HEK293 (cell line): ENCODE measurements around the gene ARHGEF37.

Experiments
- CTCF ChIA-PET: fragments of 350-600 bp; formaldehyde crosslinking; extraction: SDS; loops from one replicate; lab custom pipeline; 2021; ENCODE audit warnings: antibody characterized with exemption; lab: Yijun Ruan, JAX
- POLR2A ChIA-PET: fragments of 300-600 bp; formaldehyde crosslinking; extraction: SDS; loops from one replicate; lab custom pipeline; 2020; ENCODE audit warnings: antibody characterized with exemption, inconsistent platforms; lab: Yijun Ruan, JAX
- H3K27ac ChIP-seq: fragments of 200-500 bp; sonication (Bioruptor generic); 2 replicates; pipeline ENCODE4 v1.5.1; 2014; ENCODE audit warnings: low read depth, low read length, control low read depth, inconsistent platforms; ENCODE audit errors: extremely low read depth
- H3K36me3 ChIP-seq, 2 experiments: fragments of 200-500 bp in 1 of 2; sonication (Bioruptor generic) in 1 of 2; 1 replicate in 1 of 2; 2 replicates in 1 of 2; pipeline ENCODE4 v1.5.1; 2014 to 2017; ENCODE audit warnings: inconsistent platforms in 2 of 2, low read length in 2 of 2; ENCODE audit not compliant: control insufficient read depth in 2 of 2, insufficient read depth in 1 of 2
- H3K4me1 ChIP-seq: fragments of 200-500 bp; sonication (Bioruptor generic); 2 replicates; pipeline ENCODE4 v1.5.1; 2014; ENCODE audit warnings: mild to moderate bottlenecking, low read length, inconsistent platforms; ENCODE audit not compliant: control insufficient read depth, insufficient read depth
- H3K4me3 ChIP-seq: 2 replicates; pipeline ENCODE4 v1.5.1; 2011; ENCODE audit warnings: low read depth, mild to moderate bottlenecking, control low read depth, low read length, moderate library complexity
- H3K9me3 ChIP-seq: fragments of 200-500 bp; sonication (Bioruptor generic); 2 replicates; pipeline ENCODE4 v1.5.1; 2014; ENCODE audit warnings: low read depth, low read length, inconsistent platforms; ENCODE audit not compliant: control insufficient read depth, insufficient read depth
- OSR2 ChIP-seq: fragments of 450-650 bp; formaldehyde crosslinking; IDR thresholded peaks from 2 replicates; pipeline ENCODE4 v1.5.1; 2016; ENCODE audit warnings: missing biosample characterization, missing genetic modification characterization
- PRDM1 ChIP-seq: fragments of 450-650 bp; formaldehyde crosslinking; IDR thresholded peaks from 2 replicates; pipeline ENCODE4; 2016; ENCODE audit warnings: missing biosample characterization, missing genetic modification characterization
- SP3 ChIP-seq: fragments of 450-650 bp; formaldehyde crosslinking; IDR thresholded peaks from 2 replicates; pipeline ENCODE4 v1.5.1; 2016; ENCODE audit warnings: missing biosample characterization, missing genetic modification characterization
- ZBTB21 ChIP-seq: fragments of 450-650 bp; formaldehyde crosslinking; IDR thresholded peaks from 2 replicates; pipeline ENCODE4 v1.5.1; 2017; ENCODE audit warnings: missing biosample characterization, missing genetic modification characterization
- ZFP37 ChIP-seq: fragments of 450-650 bp; formaldehyde crosslinking; IDR thresholded peaks from 2 replicates; pipeline ENCODE4 v1.5.1; 2016; ENCODE audit warnings: missing biosample characterization, missing genetic modification characterization
- ZNF140 ChIP-seq: fragments of 450-650 bp; formaldehyde crosslinking; IDR thresholded peaks from 2 replicates; pipeline ENCODE4 v1.5.1; 2016; ENCODE audit warnings: missing biosample characterization, missing genetic modification characterization
- ZNF157 ChIP-seq: fragments of 450-650 bp; formaldehyde crosslinking; IDR thresholded peaks from 2 replicates; pipeline ENCODE4 v1.5.1; 2016; ENCODE audit warnings: missing biosample characterization, missing genetic modification characterization
- ZNF169 ChIP-seq: fragments of 450-650 bp; formaldehyde crosslinking; IDR thresholded peaks from 2 replicates; pipeline ENCODE4 v1.5.1; 2016; ENCODE audit warnings: missing biosample characterization, missing genetic modification characterization
- ZNF175 ChIP-seq: fragments of 450-650 bp; formaldehyde crosslinking; IDR thresholded peaks from 2 replicates; pipeline ENCODE4 v1.5.1; 2016; ENCODE audit warnings: missing biosample characterization, missing genetic modification characterization
- ZNF2 ChIP-seq: fragments of 450-650 bp; formaldehyde crosslinking; IDR thresholded peaks from 2 replicates; pipeline ENCODE4 v1.5.1; 2016; ENCODE audit warnings: missing biosample characterization, missing genetic modification characterization
- ZNF239 ChIP-seq: fragments of 450-650 bp; formaldehyde crosslinking; IDR thresholded peaks from 2 replicates; pipeline ENCODE4 v1.5.1; 2016; ENCODE audit warnings: missing biosample characterization, missing genetic modification characterization
- ZNF26 ChIP-seq: fragments of 450-650 bp; formaldehyde crosslinking; IDR thresholded peaks from 2 replicates; pipeline ENCODE4 v1.5.1; 2016; ENCODE audit warnings: missing biosample characterization, missing genetic modification characterization
- ZNF341 ChIP-seq: fragments of 450-650 bp; formaldehyde crosslinking; IDR thresholded peaks from 2 replicates; pipeline ENCODE4; 2016; ENCODE audit warnings: low read depth, missing biosample characterization, missing genetic modification characterization
- ZNF366 ChIP-seq: fragments of 450-650 bp; formaldehyde crosslinking; conservative IDR thresholded peaks from 2 replicates; pipeline ENCODE4 v1.5.1; 2016; ENCODE audit warnings: missing biosample characterization, missing genetic modification characterization
- ZNF394 ChIP-seq: fragments of 450-650 bp; formaldehyde crosslinking; IDR thresholded peaks from 2 replicates; pipeline ENCODE4 v1.5.1; 2016; ENCODE audit warnings: missing biosample characterization, missing genetic modification characterization, mild to moderate bottlenecking, moderate library complexity, borderline replicate concordance
- ZNF423 ChIP-seq: fragments of 450-650 bp; formaldehyde crosslinking; IDR thresholded peaks from 2 replicates; pipeline ENCODE4 v1.5.1; 2016; ENCODE audit warnings: missing biosample characterization, missing genetic modification characterization
- ZNF473 ChIP-seq: fragments of 450-650 bp; formaldehyde crosslinking; IDR thresholded peaks from 2 replicates; pipeline ENCODE4 v1.5.1; 2017; ENCODE audit warnings: missing biosample characterization, missing genetic modification characterization
- ZNF514 ChIP-seq: fragments of 450-650 bp; formaldehyde crosslinking; IDR thresholded peaks from 2 replicates; pipeline ENCODE4 v1.5.1; 2016; ENCODE audit warnings: missing biosample characterization, missing genetic modification characterization
- ZNF548 ChIP-seq: fragments of 450-650 bp; formaldehyde crosslinking; IDR thresholded peaks from 2 replicates; pipeline ENCODE4 v1.5.1; 2016; ENCODE audit warnings: missing biosample characterization, missing genetic modification characterization
- ZNF571 ChIP-seq: fragments of 450-650 bp; formaldehyde crosslinking; IDR thresholded peaks from 2 replicates; pipeline ENCODE4 v1.5.0; 2017; ENCODE audit warnings: missing biosample characterization, missing genetic modification characterization
- ZNF596 ChIP-seq: fragments of 450-650 bp; IDR thresholded peaks from 2 replicates; pipeline ENCODE4 v1.5.0; 2018; ENCODE audit warnings: missing biosample characterization, mild to moderate bottlenecking, missing genetic modification characterization, moderate library complexity
- ZNF677 ChIP-seq: fragments of 450-650 bp; IDR thresholded peaks from 2 replicates; pipeline ENCODE4 v1.5.0; 2018; ENCODE audit warnings: missing biosample characterization, mild to moderate bottlenecking, missing genetic modification characterization, moderate library complexity
- ZNF768 ChIP-seq: fragments of 450-650 bp; formaldehyde crosslinking; IDR thresholded peaks from 2 replicates; pipeline ENCODE4 v1.5.1; 2018; ENCODE audit warnings: missing biosample characterization, mild to moderate bottlenecking, missing genetic modification characterization
- ZNF791 ChIP-seq: fragments of 450-650 bp; formaldehyde crosslinking; IDR thresholded peaks from 2 replicates; pipeline ENCODE4 v1.5.1; 2016; ENCODE audit warnings: missing biosample characterization, missing genetic modification characterization
- TF ChIP-seq, protein P1 (sequence below): fragments of 450-650 bp; IDR thresholded peaks from 2 replicates; pipeline ENCODE4 v1.5.1; 2018; ENCODE audit warnings: missing biosample characterization, missing genetic modification characterization
- TF ChIP-seq, protein P2 (sequence below): fragments of 450-650 bp; formaldehyde crosslinking; IDR thresholded peaks from 2 replicates; pipeline ENCODE4 v1.5.1; 2016; ENCODE audit warnings: missing biosample characterization, missing genetic modification characterization
- TF ChIP-seq, protein P3 (sequence below): fragments of 450-650 bp; formaldehyde crosslinking; IDR thresholded peaks from 2 replicates; pipeline ENCODE4 v1.5.1; 2016; ENCODE audit warnings: missing biosample characterization, missing genetic modification characterization, borderline replicate concordance

Gene ARHGEF37

DNA sequence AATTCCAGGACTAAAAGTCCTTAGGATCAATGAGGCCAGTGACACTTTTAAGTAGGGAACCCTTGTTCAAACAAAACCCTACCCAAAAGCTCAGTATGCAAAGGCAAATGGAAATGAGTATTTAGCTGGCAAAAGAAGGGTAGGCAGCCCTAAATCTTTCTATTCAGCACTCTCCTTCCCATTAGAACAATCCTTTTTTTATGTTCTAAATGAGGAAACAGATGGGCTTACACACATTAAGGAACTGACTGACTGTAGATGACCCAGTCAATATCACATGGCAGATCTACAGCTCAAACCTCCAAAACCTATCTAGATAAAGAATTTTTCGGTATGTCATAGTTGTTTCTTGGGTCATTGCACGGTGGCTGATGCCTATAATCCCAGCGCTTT, 37.3 kb upstream of the ARHGEF37 start (continued):
- no peak for TF ChIP-seq ZNF548 (tag by site-specific recombination)
- TF ChIP-seq ZNF169: no peak
- TF ChIP-seq, protein P1, sequence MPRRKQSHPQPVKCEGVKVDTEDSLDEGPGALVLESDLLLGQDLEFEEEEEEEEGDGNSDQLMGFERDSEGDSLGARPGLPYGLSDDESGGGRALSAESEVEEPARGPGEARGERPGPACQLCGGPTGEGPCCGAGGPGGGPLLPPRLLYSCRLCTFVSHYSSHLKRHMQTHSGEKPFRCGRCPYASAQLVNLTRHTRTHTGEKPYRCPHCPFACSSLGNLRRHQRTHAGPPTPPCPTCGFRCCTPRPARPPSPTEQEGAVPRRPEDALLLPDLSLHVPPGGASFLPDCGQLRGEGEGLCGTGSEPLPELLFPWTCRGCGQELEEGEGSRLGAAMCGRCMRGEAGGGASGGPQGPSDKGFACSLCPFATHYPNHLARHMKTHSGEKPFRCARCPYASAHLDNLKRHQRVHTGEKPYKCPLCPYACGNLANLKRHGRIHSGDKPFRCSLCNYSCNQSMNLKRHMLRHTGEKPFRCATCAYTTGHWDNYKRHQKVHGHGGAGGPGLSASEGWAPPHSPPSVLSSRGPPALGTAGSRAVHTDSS (tag by site-specific recombination): no peak
- no peak for TF ChIP-seq ZNF157 (tag by site-specific recombination)

DNA sequence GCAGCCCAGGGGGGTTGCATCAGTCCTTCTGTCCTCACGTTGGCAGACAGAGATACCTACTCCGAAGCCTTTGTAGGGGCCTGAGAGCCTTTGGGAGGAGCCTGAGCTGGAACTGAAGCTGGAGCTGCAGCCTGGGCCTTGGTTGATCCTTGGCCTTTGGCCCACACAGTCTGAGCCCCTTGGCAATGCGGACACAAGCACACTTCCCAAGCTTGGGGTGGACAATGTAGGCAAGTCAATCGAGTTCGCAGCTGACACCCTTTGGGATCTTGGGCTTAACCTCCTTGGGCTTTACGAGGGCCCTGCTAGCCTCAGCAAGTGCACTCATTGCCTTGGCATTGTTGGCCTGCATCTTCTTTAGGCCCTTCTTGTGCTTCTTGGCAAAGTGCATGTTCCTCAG, 36.0 kb upstream of the ARHGEF37 start:
- no peaks in the 10 kb centered on the region for H3K9me3 ChIP-seq
- H3K4me1 ChIP-seq: peaks cover 23% of the 10 kb centered on the region
- POLR2A ChIA-PET: interaction anchor here (1.5 kb wide), 1 partner anchor 9 kb away, joined by 4 read pairs; no protein-coding TSS in a partner anchor
- no peak overlapping the region for H3K4me3 ChIP-seq
- CTCF ChIA-PET: interaction anchor here (0.6 to 1.4 kb wide), 2 partner anchors 163 to 164 kb away, joined by 3 to 5 read pairs; no protein-coding TSS in a partner anchor
- no peak overlapping the region for H3K27ac ChIP-seq
- TF ChIP-seq ZNF423: no peak
- TF ChIP-seq, protein P2, sequence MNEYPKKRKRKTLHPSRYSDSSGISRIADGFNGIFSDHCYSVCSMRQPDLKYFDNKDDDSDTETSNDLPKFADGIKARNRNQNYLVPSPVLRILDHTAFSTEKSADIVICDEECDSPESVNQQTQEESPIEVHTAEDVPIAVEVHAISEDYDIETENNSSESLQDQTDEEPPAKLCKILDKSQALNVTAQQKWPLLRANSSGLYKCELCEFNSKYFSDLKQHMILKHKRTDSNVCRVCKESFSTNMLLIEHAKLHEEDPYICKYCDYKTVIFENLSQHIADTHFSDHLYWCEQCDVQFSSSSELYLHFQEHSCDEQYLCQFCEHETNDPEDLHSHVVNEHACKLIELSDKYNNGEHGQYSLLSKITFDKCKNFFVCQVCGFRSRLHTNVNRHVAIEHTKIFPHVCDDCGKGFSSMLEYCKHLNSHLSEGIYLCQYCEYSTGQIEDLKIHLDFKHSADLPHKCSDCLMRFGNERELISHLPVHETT (tag by site-specific recombination): no peak
- no peak for TF ChIP-seq ZBTB21
- no peak for TF ChIP-seq ZNF394 (tag by site-specific recombination)
- no peak for TF ChIP-seq ZNF768 (tag by site-specific recombination)
- no peak for TF ChIP-seq ZNF239 (tag by site-specific recombination)
- no peak for TF ChIP-seq ZFP37
- TF ChIP-seq ZNF596: no peak
- TF ChIP-seq SP3 (tag by site-specific recombination): no peak
- TF ChIP-seq ZNF366: no peak
- no peak for TF ChIP-seq ZNF473
- TF ChIP-seq, protein P3, sequence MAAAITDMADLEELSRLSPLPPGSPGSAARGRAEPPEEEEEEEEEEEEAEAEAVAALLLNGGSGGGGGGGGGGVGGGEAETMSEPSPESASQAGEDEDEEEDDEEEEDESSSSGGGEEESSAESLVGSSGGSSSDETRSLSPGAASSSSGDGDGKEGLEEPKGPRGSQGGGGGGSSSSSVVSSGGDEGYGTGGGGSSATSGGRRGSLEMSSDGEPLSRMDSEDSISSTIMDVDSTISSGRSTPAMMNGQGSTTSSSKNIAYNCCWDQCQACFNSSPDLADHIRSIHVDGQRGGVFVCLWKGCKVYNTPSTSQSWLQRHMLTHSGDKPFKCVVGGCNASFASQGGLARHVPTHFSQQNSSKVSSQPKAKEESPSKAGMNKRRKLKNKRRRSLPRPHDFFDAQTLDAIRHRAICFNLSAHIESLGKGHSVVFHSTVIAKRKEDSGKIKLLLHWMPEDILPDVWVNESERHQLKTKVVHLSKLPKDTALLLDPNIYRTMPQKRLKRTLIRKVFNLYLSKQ (tag by site-specific recombination): no peak
- TF ChIP-seq ZNF791 (tag by site-specific recombination): no peak
- no peak for TF ChIP-seq ZNF571
- TF ChIP-seq ZNF677 (tag by site-specific recombination): no peak
- TF ChIP-seq, all 188 proteins: peak for 0
- H3K36me3 ChIP-seq: peaks cover 45 to 83% of the 10 kb centered on the region in 2 experiments

- Histone ChIP-seq H3K27ac (no peak overlapping the region), H3K4me3 (no peak overlapping the region), H3K36me3 (peaks cover 34 to 75% of the 10 kb centered on the region in 2 experiments), H3K9me3 (no peaks in the 10 kb centered on the region), H3K4me1 (peaks cover 22% of the 10 kb centered on the region)
- TF ChIP-seq ZNF175 (tag by site-specific recombination) (no peak), ZNF140 (no peak), ZNF2 (tag by site-specific recombination) (no peak), ZNF514 (no peak), PRDM1 (0 out of 2 replicates have a peak, but pooled peaks have one; percentile 15), ZNF26 (tag by site-specific recombination) (no peak), OSR2 (tag by site-specific recombination) (0 out of 2 replicates have a peak, but pooled peaks have one; percentile 34), ZNF341 (tag by site-specific recombination) (no peak)
- CTCF ChIA-PET: interaction anchor here (1.1 to 1.6 kb wide), 2 partner anchors 15 to 112 kb away, joined by 3 to 5 read pairs; no protein-coding TSS in a partner anchor
- POLR2A ChIA-PET: no interaction called here
Observed at GRCh38 chr5:149546974-149547373, 34.3 kb upstream of the ARHGEF37 start.
